Left ventricle myocardium inferior (tissue), 1 donor: ENCODE data around the gene MDM4. TPM values are rescaled to one million over a fixed set of nuclear protein-coding genes. Genes with fewer than 3 reads are reported as not detected.

Experiments used
- DNase-seq: peaks from one replicate; pipeline ENCODE4 v3.0.0-alpha.2; 2020
- H3K27ac ChIP-seq: fragments of 200-600 bp; replicated peaks from 2 replicates; pipeline ENCODE4 v1.8.0; 2021
- H3K27me3 ChIP-seq: fragments of 200-600 bp; 2 replicates; pipeline ENCODE4 v1.8.0; 2021; ENCODE audit warnings: low read depth
- H3K36me3 ChIP-seq: fragments of 200-600 bp; 2 replicates; pipeline ENCODE4 v1.8.0; 2021
- H3K4me1 ChIP-seq: fragments of 200-600 bp; 2 replicates; pipeline ENCODE4 v1.8.0; 2021
- H3K4me3 ChIP-seq: fragments of 200-600 bp; 2 replicates; pipeline ENCODE4 v1.8.0; 2021; ENCODE audit warnings: mild to moderate bottlenecking, moderate library complexity
- H3K9me3 ChIP-seq: fragments of 200-600 bp; replicated peaks from 2 replicates; pipeline ENCODE4 v1.8.0; 2021
- intact Hi-C: fragments of 100-400 bp; cut with micrococcal nuclease; formaldehyde crosslinking; loops from one replicate; pipeline ENCODE4 v1.11.0; 2022
- total RNA-seq: library from RNA; stranded (reverse); fragmentation: NEBNext Ultra II Directional; extraction: Animal tissue kit (Norgen Biotek cat#: 25700); gene quantifications from one replicate; pipeline ENCODE4 v1.2.1, GENCODE V29; 2021
- TF ChIP-seq, protein P1 (sequence below): fragments of 200-600 bp; IDR thresholded peaks from 2 replicates; pipeline ENCODE4 v1.8.0; 2021; ENCODE audit warnings: antibody characterized with exemption, mild to moderate bottlenecking, borderline replicate concordance
- donor health status: DM: no; HTN: yes; CAD: no; lungs with severe emphysema.

MDM4 gene
- total RNA-seq, 1 donor from 2014 or later = 29.3 TPM

DNA sequence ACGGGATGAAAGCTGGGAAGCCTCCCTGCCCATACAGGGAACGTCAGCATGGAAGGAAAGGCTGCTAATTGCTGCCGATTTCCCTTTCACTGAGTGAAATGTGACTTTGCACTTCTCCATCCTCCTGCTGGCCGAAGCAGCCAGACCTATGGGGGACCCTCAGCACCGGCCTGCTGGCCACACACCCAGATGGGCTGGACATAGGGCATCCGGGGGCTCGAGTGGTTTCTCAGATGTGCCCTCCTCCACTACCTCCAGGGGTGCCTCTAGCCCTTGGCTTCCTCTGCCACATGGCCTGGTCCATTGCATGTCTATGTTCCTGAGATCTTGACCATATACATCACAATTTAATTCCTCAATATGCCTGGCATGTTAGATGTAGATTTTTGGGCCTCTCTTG is 89.6 kb downstream of the MDM4 start:
- no peaks in the 10 kb centered on the region for H3K36me3 ChIP-seq
- H3K9me3 ChIP-seq = no peaks in the 10 kb centered on the region
- H3K4me1 ChIP-seq = no peaks in the 10 kb centered on the region
- intact Hi-C loops = no loop called here
- no peak for DNase-seq
- TF ChIP-seq, protein P1, sequence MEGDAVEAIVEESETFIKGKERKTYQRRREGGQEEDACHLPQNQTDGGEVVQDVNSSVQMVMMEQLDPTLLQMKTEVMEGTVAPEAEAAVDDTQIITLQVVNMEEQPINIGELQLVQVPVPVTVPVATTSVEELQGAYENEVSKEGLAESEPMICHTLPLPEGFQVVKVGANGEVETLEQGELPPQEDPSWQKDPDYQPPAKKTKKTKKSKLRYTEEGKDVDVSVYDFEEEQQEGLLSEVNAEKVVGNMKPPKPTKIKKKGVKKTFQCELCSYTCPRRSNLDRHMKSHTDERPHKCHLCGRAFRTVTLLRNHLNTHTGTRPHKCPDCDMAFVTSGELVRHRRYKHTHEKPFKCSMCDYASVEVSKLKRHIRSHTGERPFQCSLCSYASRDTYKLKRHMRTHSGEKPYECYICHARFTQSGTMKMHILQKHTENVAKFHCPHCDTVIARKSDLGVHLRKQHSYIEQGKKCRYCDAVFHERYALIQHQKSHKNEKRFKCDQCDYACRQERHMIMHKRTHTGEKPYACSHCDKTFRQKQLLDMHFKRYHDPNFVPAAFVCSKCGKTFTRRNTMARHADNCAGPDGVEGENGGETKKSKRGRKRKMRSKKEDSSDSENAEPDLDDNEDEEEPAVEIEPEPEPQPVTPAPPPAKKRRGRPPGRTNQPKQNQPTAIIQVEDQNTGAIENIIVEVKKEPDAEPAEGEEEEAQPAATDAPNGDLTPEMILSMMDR = no peak
- H3K27ac ChIP-seq = no peak overlapping the region
- peaks cover 90% of the 10 kb centered on the region for H3K27me3 ChIP-seq
- no peak overlapping the region for H3K4me3 ChIP-seq

Other genes with a start within 250 kb of the MDM4 start
- 28.8 TPM for gene PLEKHA6, start 156.5 kb upstream of the MDM4 start, total RNA-seq
- gene PPP1R15B, start 104.6 kb upstream of the MDM4 start, total RNA-seq = 20.5 TPM
- gene PIK3C2B, start 21.6 kb upstream of the MDM4 start, total RNA-seq = 18.5 TPM
- 1.4 TPM for gene LRRN2, start 169.3 kb downstream of the MDM4 start, total RNA-seq